Mucosa of descending colon (tissue), 3 donors: ENCODE data around the gene TRPM1. TPM values are rescaled to one million over a fixed set of nuclear protein-coding genes. Genes with fewer than 3 reads are reported as not detected.

Source experiments
- ATAC-seq: fragments of 200-7000 bp; cut with Tn5 transposase; one replicate; pipeline ENCODE4 v1.9.1; 2020; ENCODE audit warnings: mild to moderate bottlenecking, moderate library complexity
- DNase-seq, 3 donors: peaks; one replicate each; pipeline ENCODE4 v3.0.0-alpha.2; 2020
- H3K36me3 ChIP-seq: fragments of 200-600 bp; one replicate; pipeline ENCODE4 v1.8.0; 2021; ENCODE audit warnings: low read depth, mild to moderate bottlenecking
- H3K4me1 ChIP-seq: fragments of 200-600 bp; one replicate; pipeline ENCODE4 v1.8.0; 2021; ENCODE audit warnings: low read depth, mild to moderate bottlenecking
- H3K4me3 ChIP-seq: fragments of 200-600 bp; one replicate; pipeline ENCODE4 v1.8.0; 2021; ENCODE audit warnings: mild to moderate bottlenecking
- H3K9me3 ChIP-seq: fragments of 200-600 bp; one replicate; pipeline ENCODE4 v1.8.0; 2021; ENCODE audit warnings: mild to moderate bottlenecking
- intact Hi-C, 2 donors: fragments of 100-400 bp; cut with DNase I in 1 of 2; cut with micrococcal nuclease in 1 of 2; formaldehyde crosslinking; loops; one replicate each; pipeline versions ENCODE4 v1.11.0 to v1.11.1; 2022; cut with DNase I, micrococcal nuclease
- total RNA-seq, 3 donors: library from RNA; stranded (reverse); fragmentation: NEBNext Ultra II Directional in 2 of 3; extraction: Animal tissue kit (Norgen Biotek cat#: 25700) in 2 of 3; gene quantifications; one replicate each; pipeline versions ENCODE4 v1.2.1 to v1.2.4, GENCODE V29; 2021 to 2023
- TF ChIP-seq, protein P1 (sequence below): fragments of 200-600 bp; IDR thresholded peaks from one replicate; pipeline ENCODE4 v1.8.0; 2022; ENCODE audit warnings: antibody characterized with exemption, mild to moderate bottlenecking
- donor health status: DM: no; HTN: no; CAD: no; lungs with moderate emphysema.
- donor health status: DM: no; HTN: no; CAD: no.
- donor health status: DM: no; HTN: yes; CAD: no.

Gene TRPM1
- total RNA-seq, 3 donors from 2014 or later = not detected

DNA sequence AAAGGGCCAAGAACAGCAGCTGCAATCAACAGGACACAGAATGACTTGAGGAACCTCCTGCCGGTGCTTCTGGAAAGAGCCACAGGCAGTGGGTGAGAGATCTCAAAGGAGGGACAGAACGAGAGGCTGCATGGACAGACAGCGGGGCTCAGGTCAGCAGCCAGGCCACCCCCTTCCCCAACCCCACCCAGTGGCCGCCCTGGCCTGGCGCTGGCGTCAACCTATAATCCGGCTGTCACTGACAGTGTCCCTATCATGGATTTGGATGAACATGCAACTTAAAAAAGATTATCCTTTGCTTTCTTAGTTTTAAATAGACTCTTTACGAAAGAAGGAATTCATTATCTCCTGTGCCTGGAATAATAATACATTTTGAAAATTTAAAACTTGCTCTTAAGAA lies 54.1 kb downstream of the TRPM1 start:
- TF ChIP-seq, protein P1, sequence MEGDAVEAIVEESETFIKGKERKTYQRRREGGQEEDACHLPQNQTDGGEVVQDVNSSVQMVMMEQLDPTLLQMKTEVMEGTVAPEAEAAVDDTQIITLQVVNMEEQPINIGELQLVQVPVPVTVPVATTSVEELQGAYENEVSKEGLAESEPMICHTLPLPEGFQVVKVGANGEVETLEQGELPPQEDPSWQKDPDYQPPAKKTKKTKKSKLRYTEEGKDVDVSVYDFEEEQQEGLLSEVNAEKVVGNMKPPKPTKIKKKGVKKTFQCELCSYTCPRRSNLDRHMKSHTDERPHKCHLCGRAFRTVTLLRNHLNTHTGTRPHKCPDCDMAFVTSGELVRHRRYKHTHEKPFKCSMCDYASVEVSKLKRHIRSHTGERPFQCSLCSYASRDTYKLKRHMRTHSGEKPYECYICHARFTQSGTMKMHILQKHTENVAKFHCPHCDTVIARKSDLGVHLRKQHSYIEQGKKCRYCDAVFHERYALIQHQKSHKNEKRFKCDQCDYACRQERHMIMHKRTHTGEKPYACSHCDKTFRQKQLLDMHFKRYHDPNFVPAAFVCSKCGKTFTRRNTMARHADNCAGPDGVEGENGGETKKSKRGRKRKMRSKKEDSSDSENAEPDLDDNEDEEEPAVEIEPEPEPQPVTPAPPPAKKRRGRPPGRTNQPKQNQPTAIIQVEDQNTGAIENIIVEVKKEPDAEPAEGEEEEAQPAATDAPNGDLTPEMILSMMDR = no peak
- DNase-seq (no peak), ATAC-seq (no peak)
- Histone ChIP-seq H3K4me3 (no peak overlapping the region), H3K9me3 (no peaks in the 10 kb centered on the region), H3K4me1 (no peaks in the 10 kb centered on the region), H3K36me3 (no peaks in the 10 kb centered on the region)
- intact Hi-C loops = no loop called here

GRCh38 chr15:31046759-31047359 lies 54.7 kb downstream of the TRPM1 start:
- intact Hi-C loops = no loop called here
- TF ChIP-seq, protein P1 = no peak
- H3K36me3 ChIP-seq = no peaks in the 10 kb centered on the region
- no peak for DNase-seq
- ATAC-seq = peak; percentile 35
- no peaks in the 10 kb centered on the region for H3K4me1 ChIP-seq
- no peaks in the 10 kb centered on the region for H3K9me3 ChIP-seq
- no peak overlapping the region for H3K4me3 ChIP-seq

DNA sequence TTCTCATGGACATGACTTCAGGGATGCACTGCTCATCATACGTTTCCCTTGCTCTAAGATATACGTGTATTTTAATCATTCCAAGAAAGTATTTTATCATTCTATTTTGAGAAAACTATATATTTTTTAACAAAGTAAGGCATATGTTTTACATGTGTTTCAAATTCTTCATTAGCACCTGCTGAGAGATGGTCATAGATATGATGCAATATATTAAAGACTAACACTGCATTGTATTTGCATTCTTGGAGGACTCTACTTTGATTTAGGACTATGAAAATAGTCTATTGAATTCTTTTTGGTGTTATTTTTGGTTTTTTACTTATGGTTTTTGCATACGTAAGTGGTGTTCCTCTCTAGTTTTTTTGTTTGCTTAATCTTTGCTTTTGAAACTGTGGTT lies 55.9 kb downstream of the TRPM1 start:
- Histone ChIP-seq H3K4me3 (no peak overlapping the region), H3K9me3 (no peaks in the 10 kb centered on the region), H3K4me1 (no peaks in the 10 kb centered on the region), H3K36me3 (no peaks in the 10 kb centered on the region)
- ATAC-seq = no peak
- intact Hi-C loops = no loop called here
- no peak for DNase-seq
- TF ChIP-seq, protein P1 = no peak

- Histone ChIP-seq H3K4me1 (no peaks in the 10 kb centered on the region), H3K4me3 (no peak overlapping the region), H3K36me3 (no peaks in the 10 kb centered on the region), H3K9me3 (no peaks in the 10 kb centered on the region)
- no peak for DNase-seq
- TF ChIP-seq, protein P1 = no peak
- intact Hi-C loops = no loop called here
- ATAC-seq = no peak
Measured at GRCh38 chr15:31042751-31043150, 58.8 kb downstream of the TRPM1 start.

- Histone ChIP-seq H3K9me3 (no peaks in the 10 kb centered on the region), H3K4me1 (no peaks in the 10 kb centered on the region), H3K4me3 (no peak overlapping the region), H3K36me3 (no peaks in the 10 kb centered on the region)
- TF ChIP-seq, protein P1 = no peak
- DNase-seq (no peak), ATAC-seq (no peak)
- intact Hi-C loops = no loop called here
Measured at GRCh38 chr15:31041610-31042009, 59.9 kb downstream of the TRPM1 start.

DNA sequence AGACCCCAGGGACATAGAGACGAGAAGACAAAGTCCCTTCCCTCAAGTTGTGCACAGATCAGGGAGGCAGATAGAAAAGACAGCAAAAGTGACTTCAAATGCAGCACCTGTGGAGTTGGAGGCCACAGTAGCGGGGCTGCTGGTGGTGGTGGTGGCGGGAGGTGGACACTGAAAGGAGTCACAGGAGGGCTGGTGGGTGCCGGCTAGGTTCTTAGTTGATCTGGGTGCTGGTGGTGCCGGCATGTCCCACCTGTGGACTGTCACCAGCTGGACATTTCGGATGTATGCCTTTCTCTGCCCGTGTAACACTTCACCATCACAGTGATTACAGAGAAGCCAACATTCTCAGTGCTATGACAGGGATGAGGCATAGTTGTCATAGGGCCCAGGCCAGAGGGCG lies 60.9 kb downstream of the TRPM1 start:
- DNase-seq (no peak), ATAC-seq (no peak)
- TF ChIP-seq, protein P1 = no peak
- intact Hi-C loops = no loop called here
- H3K4me3 ChIP-seq = no peak overlapping the region
- no peaks in the 10 kb centered on the region for H3K9me3 ChIP-seq
- no peaks in the 10 kb centered on the region for H3K36me3 ChIP-seq
- no peaks in the 10 kb centered on the region for H3K4me1 ChIP-seq
